Dendritic cell treated with granulocyte-macrophage colony-stimulating factor and Interleukin-4, amounts not matched to agents 40 ng/mL and 50 ng/mL, for 4 days (primary cell): ENCODE results near the gene AGPAT1.
A peak's percentile ranks its signal among the peaks of the same experiment; 100 is the strongest.

Experiments used
- H3K27ac Mint-ChIP-seq: one replicate; pipeline ENCODE4 v1.8.0; 2022; ENCODE audit warnings: mild to moderate bottlenecking, mixed read lengths
- H3K27me3 Mint-ChIP-seq: one replicate; pipeline ENCODE4 v1.8.0; 2022; ENCODE audit warnings: mild to moderate bottlenecking, mixed read lengths
- H3K36me3 Mint-ChIP-seq: one replicate; pipeline ENCODE4 v1.8.0; 2022; ENCODE audit warnings: low read depth, mixed read lengths
- H3K4me1 Mint-ChIP-seq: one replicate; pipeline ENCODE4 v1.8.0; 2022; ENCODE audit warnings: low read depth, mixed read lengths
- H3K4me3 Mint-ChIP-seq: one replicate; pipeline ENCODE4 v1.8.0; 2022; ENCODE audit warnings: mild to moderate bottlenecking, moderate library complexity, mixed read lengths
- H3K9me3 Mint-ChIP-seq: one replicate; pipeline ENCODE4 v1.8.0; 2022; ENCODE audit warnings: mixed read lengths
- intact Hi-C: fragments of 100-400 bp; cut with micrococcal nuclease; formaldehyde crosslinking; loops from one replicate; pipeline ENCODE4 v1.15.0; 2022

AGPAT1 gene

GRCh38 chr6:32163559-32164258, 12.2 kb downstream of the AGPAT1 start:
- Mint-ChIP-seq H3K36me3 (peaks cover 34% of the 10 kb centered on the region), H3K4me3 (no peak overlapping the region), H3K9me3 (no peaks in the 10 kb centered on the region), H3K27me3 (no peaks in the 10 kb centered on the region), H3K4me1 (no peaks in the 10 kb centered on the region), H3K27ac (no peak overlapping the region)
- intact Hi-C loops: no loop called here

- no peak overlapping the region for H3K27ac Mint-ChIP-seq
Measured at GRCh38 chr6:32158052-32158451, 17.8 kb downstream of the AGPAT1 start.

GRCh38 chr6:32156891-32157290, 19.0 kb downstream of the AGPAT1 start:
- H3K36me3 Mint-ChIP-seq: no peaks in the 10 kb centered on the region
- intact Hi-C loops: no loop called here
- H3K4me1 Mint-ChIP-seq: peaks cover 29% of the 10 kb centered on the region
- H3K9me3 Mint-ChIP-seq: no peaks in the 10 kb centered on the region
- H3K27ac Mint-ChIP-seq: no peak overlapping the region
- H3K27me3 Mint-ChIP-seq: peaks cover 36% of the 10 kb centered on the region
- H3K4me3 Mint-ChIP-seq: no peak overlapping the region

More at GRCh38 chr6:32158052-32158451, 17.8 kb downstream of the AGPAT1 start:
- H3K4me1 Mint-ChIP-seq: peaks cover 26% of the 10 kb centered on the region
- intact Hi-C loops: no loop called here
- no peaks in the 10 kb centered on the region for H3K9me3 Mint-ChIP-seq
- H3K27me3 Mint-ChIP-seq: peaks cover 25% of the 10 kb centered on the region
- no peak overlapping the region for H3K4me3 Mint-ChIP-seq
- H3K36me3 Mint-ChIP-seq: no peaks in the 10 kb centered on the region

- no peaks in the 10 kb centered on the region for H3K9me3 Mint-ChIP-seq
- H3K27ac Mint-ChIP-seq: peak overlapping the region; percentile 61
- intact Hi-C loops: no loop called here
- peaks cover 56% of the 10 kb centered on the region for H3K27me3 Mint-ChIP-seq
- H3K4me1 Mint-ChIP-seq: peaks cover 35% of the 10 kb centered on the region
- H3K4me3 Mint-ChIP-seq: peak overlapping the region; percentile 86
- no peaks in the 10 kb centered on the region for H3K36me3 Mint-ChIP-seq
Measured at GRCh38 chr6:32154514-32155161, 21.2 kb downstream of the AGPAT1 start.

- H3K4me1 Mint-ChIP-seq: peaks cover 39% of the 10 kb centered on the region
- peaks cover 64% of the 10 kb centered on the region for H3K27me3 Mint-ChIP-seq
- peak within 1 kb of the TSS; percentile 86 for H3K4me3 Mint-ChIP-seq
- H3K36me3 Mint-ChIP-seq: no peaks in the 10 kb centered on the region
- intact Hi-C loops: loop anchor here (1.0 kb wide), 1 partner anchor 27 kb away; no protein-coding TSS in a partner anchor
- no peaks in the 10 kb centered on the region for H3K9me3 Mint-ChIP-seq
- H3K27ac Mint-ChIP-seq: peak within 1 kb of the TSS; percentile 61
Measured at GRCh38 chr6:32153564-32154513, 22.0 kb downstream of the AGPAT1 start, which contains the start of gene PPT2. Gene PPT2, plus strand, starts transcription at chr6:32154141. Its CDS starts 454 bp downstream, at chr6:32154595.

DNA sequence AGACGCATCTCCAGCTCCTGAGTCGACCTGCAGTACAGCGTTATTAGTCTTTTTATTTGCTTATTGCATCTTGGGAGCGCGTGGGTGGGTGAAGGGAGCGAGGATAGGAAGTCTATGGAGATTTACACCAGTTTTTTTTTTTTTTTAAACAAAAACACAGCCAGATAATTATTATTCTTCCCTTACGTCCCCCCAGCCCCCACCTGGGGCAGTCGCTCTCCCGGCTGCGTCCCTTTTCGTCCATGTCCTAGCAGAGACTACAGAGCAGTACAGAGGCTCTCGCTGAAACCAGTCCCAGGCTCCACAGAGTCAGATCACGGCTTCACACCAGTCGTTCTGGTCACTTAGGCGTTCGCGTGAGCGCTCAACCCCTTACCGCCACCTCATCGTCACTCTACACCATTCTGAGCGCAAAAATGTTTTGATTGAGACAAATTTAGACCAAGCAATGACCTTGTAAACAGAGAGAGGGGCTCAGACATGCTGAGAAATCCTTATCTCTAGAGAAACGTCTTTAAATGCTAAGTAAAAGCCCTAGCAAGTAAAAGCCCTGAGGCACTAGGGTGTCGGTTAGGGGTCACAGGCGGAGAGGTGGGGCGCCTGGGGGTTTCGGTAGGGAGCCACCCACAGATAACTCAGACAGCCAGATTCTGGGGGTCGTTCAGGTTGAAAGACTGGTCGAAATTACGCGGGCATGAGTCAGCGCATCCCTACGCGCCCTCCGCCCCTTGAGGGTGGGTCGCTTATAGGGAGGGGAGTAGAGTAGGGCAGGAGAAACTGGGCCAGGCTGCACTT, 22.9 kb downstream of the AGPAT1 start:
- H3K9me3 Mint-ChIP-seq: no peaks in the 10 kb centered on the region
- H3K27me3 Mint-ChIP-seq: peaks cover 73% of the 10 kb centered on the region
- H3K36me3 Mint-ChIP-seq: no peaks in the 10 kb centered on the region
- no peak overlapping the region for H3K4me3 Mint-ChIP-seq
- peaks cover 48% of the 10 kb centered on the region for H3K4me1 Mint-ChIP-seq
- intact Hi-C loops: loop anchor here (1.0 kb wide), 1 partner anchor 26 kb away; no protein-coding TSS in a partner anchor
- H3K27ac Mint-ChIP-seq: no peak overlapping the region

- Mint-ChIP-seq H3K4me1 (peaks cover 53% of the 10 kb centered on the region), H3K27me3 (peaks cover 81% of the 10 kb centered on the region), H3K4me3 (no peak within 1 kb of the TSS), H3K9me3 (no peaks in the 10 kb centered on the region), H3K36me3 (no peaks in the 10 kb centered on the region), H3K27ac (no peak within 1 kb of the TSS)
- intact Hi-C loops: no loop called here
Measured at GRCh38 chr6:32151863-32152768, 23.8 kb downstream of the AGPAT1 start, which contains the start of gene PRRT1. Gene PRRT1, minus strand, starts transcription at chr6:32151939. Its CDS starts 112 bp downstream, at chr6:32151827.

GRCh38 chr6:32151181-32151862, 24.6 kb downstream of the AGPAT1 start:
- peaks cover 53% of the 10 kb centered on the region for H3K4me1 Mint-ChIP-seq
- intact Hi-C loops: no loop called here
- H3K27me3 Mint-ChIP-seq: peaks cover 88% of the 10 kb centered on the region
- H3K27ac Mint-ChIP-seq: no peak overlapping the region
- no peak overlapping the region for H3K4me3 Mint-ChIP-seq
- H3K9me3 Mint-ChIP-seq: no peaks in the 10 kb centered on the region
- H3K36me3 Mint-ChIP-seq: no peaks in the 10 kb centered on the region

GRCh38 chr6:32149932-32150870, 25.7 kb downstream of the AGPAT1 start:
- H3K27me3 Mint-ChIP-seq: peaks cover 91% of the 10 kb centered on the region
- no peak overlapping the region for H3K4me3 Mint-ChIP-seq
- H3K4me1 Mint-ChIP-seq: peaks cover 48% of the 10 kb centered on the region
- H3K36me3 Mint-ChIP-seq: no peaks in the 10 kb centered on the region
- H3K27ac Mint-ChIP-seq: no peak overlapping the region
- no peaks in the 10 kb centered on the region for H3K9me3 Mint-ChIP-seq
- intact Hi-C loops: no loop called here

DNA sequence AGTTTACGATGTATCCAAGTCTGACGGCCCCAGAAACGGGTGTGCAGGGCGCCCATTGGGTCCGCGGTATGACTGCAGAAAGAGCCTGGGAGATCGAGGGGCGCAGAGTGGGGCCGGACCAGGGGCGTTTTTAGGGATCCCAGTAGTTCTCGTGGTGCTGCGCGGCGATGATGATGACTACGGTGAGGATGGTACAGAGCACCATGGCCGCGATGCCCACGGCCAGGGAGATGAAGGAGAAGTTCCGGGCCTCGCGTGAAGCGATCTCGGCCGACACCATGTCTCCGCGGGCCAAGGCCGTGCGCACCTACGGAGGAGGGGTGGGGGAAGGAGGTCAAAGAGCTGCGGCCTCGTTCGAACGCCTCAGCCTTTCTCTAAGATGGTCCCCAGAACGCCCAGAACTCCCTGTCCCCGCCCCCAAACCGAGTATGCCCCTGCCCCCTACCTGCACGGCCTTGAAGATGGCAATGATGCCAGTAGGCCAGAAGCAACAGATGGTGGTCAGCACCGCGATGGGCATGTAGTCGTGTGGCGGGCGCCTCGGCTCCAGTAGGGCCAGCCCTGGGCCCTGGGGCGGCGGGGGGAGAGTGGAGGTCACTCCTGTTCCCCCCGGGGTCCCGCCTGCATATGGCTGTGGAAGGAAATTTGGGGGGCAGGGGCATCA, 26.7 kb downstream of the AGPAT1 start:
- Mint-ChIP-seq H3K4me1 (peaks cover 39% of the 10 kb centered on the region), H3K4me3 (peak overlapping the region; percentile 80), H3K9me3 (no peaks in the 10 kb centered on the region), H3K27ac (peak overlapping the region; percentile 69), H3K27me3 (peaks cover 81% of the 10 kb centered on the region), H3K36me3 (no peaks in the 10 kb centered on the region)
- intact Hi-C loops: no loop called here
